SK-N-MC (cell line): Measurements from ENCODE around the gene PPIH.

Source experiments
- EZH2 ChIP-seq: fragments of 200-600 bp; sonication (generic); IDR thresholded peaks from one replicate; pipeline ENCODE4 v1.6.1; 2017; ENCODE audit warnings: antibody characterized with exemption
- POLR2AphosphoS5 ChIP-seq: IDR thresholded peaks from 2 replicates; pipeline ENCODE4 v1.6.1; 2012; ENCODE audit warnings: mild to moderate bottlenecking, low read depth, low read length, borderline replicate concordance

- no peak for TF ChIP-seq EZH2
- no peak for TF ChIP-seq POLR2AphosphoS5
These were observed 44.5 kb upstream of the PPIH start for GRCh38 chr1:42613803-42614131.
